ENCODE data around the gene INO80C. TPM values are rescaled to one million over a fixed set of nuclear protein-coding genes. Genes with fewer than 3 reads are reported as not detected.
A peak's percentile ranks its signal among the peaks of the same experiment; 100 is the strongest.

INO80C gene
- total RNA-seq, 2 donors from 2014 or later = 11.1 to 13.9 TPM

DNA sequence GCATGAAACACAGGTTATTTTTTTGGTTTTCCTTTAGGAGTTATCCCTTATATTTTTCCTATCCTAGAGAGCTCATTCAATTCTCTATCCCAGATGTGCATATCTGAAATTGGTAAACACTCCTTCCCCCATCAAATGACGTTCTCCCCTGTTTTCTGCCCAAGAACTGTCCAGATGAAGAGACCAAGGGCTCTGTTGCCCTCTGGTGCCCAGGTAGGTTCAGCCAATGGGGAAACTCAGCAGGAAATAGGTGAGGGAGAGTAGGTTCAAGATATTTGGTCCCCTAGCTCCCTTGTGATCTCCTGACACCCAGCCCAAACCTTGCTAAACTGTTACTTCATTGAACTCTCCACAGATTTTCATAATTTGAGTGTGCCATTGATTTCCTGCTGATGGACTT lies 14.1 kb upstream of the INO80C start:
- H3K9me3 ChIP-seq = no peaks in the 10 kb centered on the region

DNA sequence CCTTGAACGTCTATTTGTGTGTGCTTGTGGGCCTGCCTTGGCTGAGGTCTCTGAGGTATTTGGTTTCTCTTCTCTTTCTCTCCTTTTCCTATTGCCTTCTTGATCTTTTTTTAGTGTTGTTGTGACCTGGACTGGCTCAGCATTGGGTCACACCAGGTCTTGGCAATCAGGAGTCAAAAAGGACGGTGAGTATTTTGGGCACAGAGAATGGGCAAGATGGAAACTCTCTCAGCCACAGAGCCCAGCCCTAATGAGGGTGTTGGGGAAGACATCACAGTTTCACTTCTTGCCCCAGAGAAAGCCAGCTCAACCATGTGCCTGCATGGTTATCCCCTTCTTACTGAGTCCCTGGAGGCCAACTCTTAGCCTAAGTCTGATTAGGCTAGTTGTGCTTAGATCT lies 13.7 kb upstream of the INO80C start:
- Histone ChIP-seq H3K36me3 (no peaks in the 10 kb centered on the region), H3K9me3 (no peaks in the 10 kb centered on the region), H3K27me3 (no peaks in the 10 kb centered on the region), H3K27ac (no peak overlapping the region), H3K4me3 (no peak overlapping the region), H3K4me1 (peaks cover 0 to 22% of the 10 kb centered on the region in 2 donors)
- DNase-seq (ENCODE audit: low spot score) = peak; percentile 44
- TF ChIP-seq, protein P1, sequence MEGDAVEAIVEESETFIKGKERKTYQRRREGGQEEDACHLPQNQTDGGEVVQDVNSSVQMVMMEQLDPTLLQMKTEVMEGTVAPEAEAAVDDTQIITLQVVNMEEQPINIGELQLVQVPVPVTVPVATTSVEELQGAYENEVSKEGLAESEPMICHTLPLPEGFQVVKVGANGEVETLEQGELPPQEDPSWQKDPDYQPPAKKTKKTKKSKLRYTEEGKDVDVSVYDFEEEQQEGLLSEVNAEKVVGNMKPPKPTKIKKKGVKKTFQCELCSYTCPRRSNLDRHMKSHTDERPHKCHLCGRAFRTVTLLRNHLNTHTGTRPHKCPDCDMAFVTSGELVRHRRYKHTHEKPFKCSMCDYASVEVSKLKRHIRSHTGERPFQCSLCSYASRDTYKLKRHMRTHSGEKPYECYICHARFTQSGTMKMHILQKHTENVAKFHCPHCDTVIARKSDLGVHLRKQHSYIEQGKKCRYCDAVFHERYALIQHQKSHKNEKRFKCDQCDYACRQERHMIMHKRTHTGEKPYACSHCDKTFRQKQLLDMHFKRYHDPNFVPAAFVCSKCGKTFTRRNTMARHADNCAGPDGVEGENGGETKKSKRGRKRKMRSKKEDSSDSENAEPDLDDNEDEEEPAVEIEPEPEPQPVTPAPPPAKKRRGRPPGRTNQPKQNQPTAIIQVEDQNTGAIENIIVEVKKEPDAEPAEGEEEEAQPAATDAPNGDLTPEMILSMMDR (IDR thresholded peaks at IDR 0.05) = no peak

More for the DNA sequence above, 14.1 kb upstream of the INO80C start:
- Histone ChIP-seq H3K4me1 (peaks cover 0 to 22% of the 10 kb centered on the region in 2 donors), H3K4me3 (no peak overlapping the region), H3K36me3 (no peaks in the 10 kb centered on the region), H3K27ac (no peak overlapping the region), H3K27me3 (no peaks in the 10 kb centered on the region)
- no peak for DNase-seq (ENCODE audit: low spot score)
- TF ChIP-seq, protein P1 (IDR thresholded peaks at IDR 0.05) = no peak

DNA sequence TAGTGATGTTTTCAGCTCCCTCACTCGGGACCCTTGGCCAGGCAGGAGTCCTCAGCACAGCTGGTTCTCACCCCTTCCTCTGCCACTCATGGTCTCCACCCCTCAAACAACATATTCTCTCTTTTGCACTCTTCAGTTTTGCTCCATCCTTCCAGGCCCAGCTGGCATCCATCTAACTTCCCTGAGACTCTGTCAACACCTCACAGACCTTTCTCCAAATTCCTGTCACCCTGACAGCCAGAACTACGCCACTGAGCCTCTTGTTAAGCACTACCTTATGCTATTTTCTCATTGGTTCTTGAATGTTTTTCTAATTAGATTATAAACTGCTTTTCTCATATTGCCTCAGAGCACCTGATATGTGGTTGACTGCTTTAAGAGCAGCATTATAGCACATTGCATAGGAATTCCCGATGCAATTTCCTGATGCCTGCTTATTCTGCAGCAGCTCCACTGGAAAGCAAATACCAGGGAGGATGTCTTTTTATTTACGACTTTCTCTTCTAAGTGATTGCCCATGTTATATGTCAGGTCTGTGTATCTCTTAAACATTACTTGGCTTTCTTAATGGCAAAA lies 12.4 kb upstream of the INO80C start:
- no peak overlapping the region for H3K4me3 ChIP-seq
- no peaks in the 10 kb centered on the region for H3K36me3 ChIP-seq
- no peaks in the 10 kb centered on the region for H3K9me3 ChIP-seq
- H3K27ac ChIP-seq = no peak overlapping the region
- TF ChIP-seq, protein P1 (IDR thresholded peaks at IDR 0.05) = no peak
- DNase-seq (ENCODE audit: low spot score) = peak; percentile 26
- no peaks in the 10 kb centered on the region for H3K27me3 ChIP-seq
- peaks cover 0 to 12% of the 10 kb centered on the region in 2 donors for H3K4me1 ChIP-seq

DNA sequence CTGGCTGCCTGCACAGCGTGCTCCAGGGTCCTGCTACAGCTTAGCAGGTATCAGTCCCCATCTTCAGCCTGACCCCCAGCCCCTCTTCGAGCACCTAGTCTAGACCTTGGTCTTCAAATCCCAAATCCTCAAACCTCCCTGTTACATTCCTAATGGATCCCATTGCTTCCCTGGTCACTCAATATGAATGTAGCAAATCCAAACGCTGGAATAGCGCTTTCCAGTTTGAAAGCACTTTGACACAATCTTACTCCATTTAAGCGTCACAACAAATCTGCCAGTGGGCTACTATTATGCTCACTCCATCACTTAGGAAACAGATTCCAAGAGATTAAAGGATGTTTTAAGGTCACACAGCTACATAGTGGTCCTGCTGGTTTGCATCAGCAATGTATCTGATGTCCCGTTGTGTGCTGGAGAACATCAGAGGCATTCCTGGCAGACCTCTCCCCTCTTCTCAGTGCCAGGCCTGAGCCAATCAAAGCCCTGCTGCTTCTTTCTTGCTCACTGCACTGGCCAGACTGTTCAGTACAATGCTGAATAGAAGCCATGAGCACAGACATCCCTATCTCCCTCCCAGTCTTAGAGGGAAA lies 11.1 kb upstream of the INO80C start:
- H3K4me1 ChIP-seq = peaks cover 0 to 11% of the 10 kb centered on the region in 2 donors
- H3K27ac ChIP-seq = no peak overlapping the region
- TF ChIP-seq, protein P1 (IDR thresholded peaks at IDR 0.05) = no peak
- peak; percentile 18 for DNase-seq (ENCODE audit: low spot score)
- H3K27me3 ChIP-seq = no peaks in the 10 kb centered on the region
- no peaks in the 10 kb centered on the region for H3K9me3 ChIP-seq
- H3K36me3 ChIP-seq = no peaks in the 10 kb centered on the region
- H3K4me3 ChIP-seq = no peak overlapping the region

DNA sequence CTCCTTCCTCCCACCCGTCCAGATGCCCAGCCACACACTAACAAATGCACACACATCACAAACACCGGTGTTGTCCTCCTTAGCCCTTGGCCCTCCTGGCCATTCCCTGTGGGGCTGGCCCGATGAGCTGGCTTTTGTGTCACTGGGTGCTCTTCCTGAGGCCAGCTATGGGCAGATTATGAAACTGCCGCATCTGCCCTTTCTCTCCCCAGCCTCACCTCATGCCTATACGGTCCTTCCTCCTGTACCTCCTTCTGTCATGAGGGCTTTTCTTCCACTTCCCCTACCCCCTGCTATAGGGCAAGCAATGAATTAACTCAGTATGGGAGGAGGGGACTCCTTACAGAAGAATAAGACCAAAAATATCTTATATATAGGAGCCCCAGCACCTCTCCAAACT lies 10.3 kb upstream of the INO80C start:
- Histone ChIP-seq H3K27ac (no peak overlapping the region), H3K4me1 (peaks cover 0 to 2% of the 10 kb centered on the region in 2 donors), H3K4me3 (no peak overlapping the region), H3K9me3 (no peaks in the 10 kb centered on the region), H3K36me3 (no peaks in the 10 kb centered on the region), H3K27me3 (no peaks in the 10 kb centered on the region)
- peak; percentile 16 for DNase-seq (ENCODE audit: low spot score)
- TF ChIP-seq, protein P1 (IDR thresholded peaks at IDR 0.05) = no peak

DNA sequence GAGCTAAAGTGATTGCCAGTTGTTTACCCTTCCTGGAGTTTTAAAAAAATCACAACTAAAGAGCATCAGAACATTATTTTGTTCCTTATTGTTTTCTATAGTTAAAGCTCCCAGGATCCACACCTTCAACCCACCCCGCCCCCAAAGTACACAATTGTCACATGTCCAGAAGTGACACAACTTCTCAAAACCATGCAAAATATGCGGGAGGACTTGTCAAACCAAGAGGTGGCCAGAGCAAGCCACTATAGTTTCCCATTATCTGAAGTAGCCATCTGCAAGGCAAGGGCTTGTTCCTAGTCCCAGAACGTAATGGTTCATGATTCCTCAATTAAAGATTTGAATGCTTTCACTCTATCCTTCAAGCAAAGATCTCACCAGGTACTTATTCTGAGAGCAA lies 9.9 kb upstream of the INO80C start:
- no peak for DNase-seq (ENCODE audit: low spot score)
- Histone ChIP-seq H3K27me3 (no peaks in the 10 kb centered on the region), H3K4me1 (no peaks in the 10 kb centered on the region), H3K27ac (no peak overlapping the region), H3K4me3 (no peak overlapping the region), H3K9me3 (no peaks in the 10 kb centered on the region), H3K36me3 (no peaks in the 10 kb centered on the region)
- TF ChIP-seq, protein P1 (IDR thresholded peaks at IDR 0.05) = no peak
